Fibroblast of lung (primary cell): ENCODE measurements around the gene PARVG.

Source experiments
- EZH2 ChIP-seq: IDR thresholded peaks from 2 replicates; pipeline ENCODE4 v1.5.1; 2012; ENCODE audit warnings: low read length, control low read depth, mild to moderate bottlenecking; ENCODE audit errors: missing control alignments
- TF ChIP-seq, protein P1 (sequence below), 2 donors: IDR thresholded peaks in 1 of 2; conservative IDR thresholded peaks in 1 of 2; 1 replicate in 1 of 2; 2 replicates in 1 of 2; pipeline ENCODE4 v1.5.1; 2011 to 2012; ENCODE audit warnings: low read length in 2 of 2, control low read depth in 1 of 2, inconsistent platforms in 1 of 2, low read depth in 1 of 2, mild to moderate bottlenecking in 1 of 2

DNA sequence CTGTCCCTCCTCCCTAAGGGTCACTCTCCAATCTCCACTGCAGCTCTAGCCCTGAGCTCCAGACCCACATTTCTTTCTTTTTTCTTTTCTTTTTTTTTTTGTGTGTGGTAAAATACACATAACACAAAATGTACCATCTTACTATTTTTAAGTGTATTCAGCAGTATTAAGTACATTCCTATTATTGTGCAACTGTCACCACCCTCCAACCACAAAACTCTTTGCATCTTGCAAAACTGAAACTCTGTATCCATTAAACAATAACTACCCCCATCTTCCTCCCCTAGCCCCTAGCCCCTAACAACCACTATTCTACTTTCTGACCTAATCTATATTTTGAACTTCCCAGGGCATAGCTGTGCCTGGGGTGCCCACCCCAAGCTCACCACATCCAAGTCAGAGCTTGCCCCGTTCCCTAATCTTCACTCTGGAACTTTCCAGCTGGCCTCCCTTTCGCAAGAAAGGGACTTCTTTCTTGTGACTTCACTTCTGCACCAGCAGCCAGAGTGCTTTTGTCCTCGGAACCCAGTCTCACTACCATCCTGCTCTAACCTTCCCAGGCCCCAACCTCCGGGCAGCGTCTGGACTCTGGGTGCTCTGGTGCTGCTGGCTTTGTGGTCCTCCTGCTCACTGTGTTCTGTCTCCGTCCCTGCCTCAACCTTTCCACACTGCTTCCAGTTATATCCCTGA, 30.7 kb downstream of the PARVG start:
- TF ChIP-seq, protein P1, sequence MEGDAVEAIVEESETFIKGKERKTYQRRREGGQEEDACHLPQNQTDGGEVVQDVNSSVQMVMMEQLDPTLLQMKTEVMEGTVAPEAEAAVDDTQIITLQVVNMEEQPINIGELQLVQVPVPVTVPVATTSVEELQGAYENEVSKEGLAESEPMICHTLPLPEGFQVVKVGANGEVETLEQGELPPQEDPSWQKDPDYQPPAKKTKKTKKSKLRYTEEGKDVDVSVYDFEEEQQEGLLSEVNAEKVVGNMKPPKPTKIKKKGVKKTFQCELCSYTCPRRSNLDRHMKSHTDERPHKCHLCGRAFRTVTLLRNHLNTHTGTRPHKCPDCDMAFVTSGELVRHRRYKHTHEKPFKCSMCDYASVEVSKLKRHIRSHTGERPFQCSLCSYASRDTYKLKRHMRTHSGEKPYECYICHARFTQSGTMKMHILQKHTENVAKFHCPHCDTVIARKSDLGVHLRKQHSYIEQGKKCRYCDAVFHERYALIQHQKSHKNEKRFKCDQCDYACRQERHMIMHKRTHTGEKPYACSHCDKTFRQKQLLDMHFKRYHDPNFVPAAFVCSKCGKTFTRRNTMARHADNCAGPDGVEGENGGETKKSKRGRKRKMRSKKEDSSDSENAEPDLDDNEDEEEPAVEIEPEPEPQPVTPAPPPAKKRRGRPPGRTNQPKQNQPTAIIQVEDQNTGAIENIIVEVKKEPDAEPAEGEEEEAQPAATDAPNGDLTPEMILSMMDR (conservative IDR thresholded peaks at IDR 0.05 in 1 of 2, IDR thresholded peaks at IDR 0.05 in 1 of 2; ENCODE audit: low read depth in 1 of 2, low read length in 2 of 2): no peak
- TF ChIP-seq EZH2: no peak
